CD14-positive monocyte (primary cell): Measurements from ENCODE around the gene SLC25A21. TPM values are rescaled to one million over a fixed set of nuclear protein-coding genes. Genes with fewer than 3 reads are reported as not detected.
"Not testable (repeated sequence)": the region's sequence is repeated elsewhere in the genome, so short reads cannot be mapped to it uniquely, and the experiment has no call there.

Experiments used
- DNase-seq, 3 donors: peaks; one replicate each; pipeline ENCODE4 v3.0.0-alpha.2; 2011 to 2022
- H2AFZ ChIP-seq: 2 replicates; pipeline ENCODE4 v1.6.0; 2012; ENCODE audit warnings: mild to moderate bottlenecking, low read depth, low read length, inconsistent platforms; ENCODE audit not compliant: insufficient read depth, poor library complexity, severe bottlenecking
- H3K27ac ChIP-seq, 2 donors: 1 replicate in 1 of 2; 2 replicates in 1 of 2; pipeline ENCODE4 v1.5.1; 2012 to 2013; ENCODE audit warnings: low read length in 2 of 2, control low read depth in 1 of 2, inconsistent platforms in 1 of 2, low read depth in 1 of 2, mild to moderate bottlenecking in 1 of 2
- H3K27me3 ChIP-seq, 2 donors: one replicate each; pipeline versions ENCODE4 v1.6.0 to v1.6.1; 2011 to 2013; ENCODE audit warnings: low read length in 2 of 2; ENCODE audit not compliant: control insufficient read depth in 2 of 2, insufficient read depth in 2 of 2
- H3K36me3 ChIP-seq, 2 donors: replicated peaks in 1 of 2; 1 replicate in 1 of 2; 2 replicates in 1 of 2; pipeline versions ENCODE4 v1.5.1 to v1.6.1; 2012 to 2013; ENCODE audit warnings: low read length in 2 of 2, control low read depth in 1 of 2, inconsistent platforms in 1 of 2, mild to moderate bottlenecking in 1 of 2; ENCODE audit not compliant: insufficient read depth in 2 of 2, control insufficient read depth in 1 of 2
- H3K4me1 ChIP-seq, 2 donors: 1 replicate in 1 of 2; 2 replicates in 1 of 2; pipeline versions ENCODE4 v1.5.1 to v1.6.1; 2012 to 2013; ENCODE audit warnings: low read length in 2 of 2, control low read depth in 1 of 2, inconsistent platforms in 1 of 2, mild to moderate bottlenecking in 1 of 2, moderate library complexity in 1 of 2; ENCODE audit not compliant: insufficient read depth in 2 of 2, control insufficient read depth in 1 of 2
- H3K4me2 ChIP-seq: replicated peaks from 2 replicates; pipeline ENCODE3; 2012; ENCODE audit warnings: low read length, moderate library complexity, mild to moderate bottlenecking; ENCODE audit not compliant: poor library complexity, severe bottlenecking; ENCODE audit errors: extremely low read depth
- H3K4me3 ChIP-seq, 3 experiments: fragments of 200-600 bp in 1 of 3; sonication (generic) in 1 of 3; replicated peaks in 1 of 3; 1 replicate in 2 of 3; 2 replicates in 1 of 3; pipeline ENCODE4 v1.5.1; 2011 to 2013; ENCODE audit warnings: low read length in 3 of 3, mild to moderate bottlenecking in 3 of 3, control low read depth in 2 of 3, low read depth in 2 of 3, inconsistent platforms in 1 of 3, moderate library complexity in 1 of 3
- H3K79me2 ChIP-seq: 2 replicates; pipeline ENCODE4 v1.6.0; 2012; ENCODE audit warnings: mild to moderate bottlenecking, control low read depth, inconsistent platforms, low read length, moderate library complexity; ENCODE audit not compliant: insufficient read depth
- H3K9ac ChIP-seq: 2 replicates; pipeline ENCODE4 v1.6.0; 2017; ENCODE audit warnings: low read length, mild to moderate bottlenecking; ENCODE audit not compliant: insufficient read depth, poor library complexity, severe bottlenecking
- H3K9me3 ChIP-seq, 2 donors: replicated peaks in 1 of 2; 1 replicate in 1 of 2; 2 replicates in 1 of 2; pipeline versions ENCODE4 v1.5.1 to v1.6.1; 2012 to 2013; ENCODE audit warnings: low read length in 2 of 2, control low read depth in 1 of 2; ENCODE audit not compliant: control insufficient read depth in 1 of 2, insufficient read depth in 1 of 2
- H4K20me1 ChIP-seq: 2 replicates; pipeline ENCODE4 v1.6.0; 2012; ENCODE audit warnings: mild to moderate bottlenecking, low read length, control low read depth, moderate library complexity; ENCODE audit not compliant: insufficient read depth
- H3K27ac Mint-ChIP-seq, 7 donors: one replicate each; pipeline ENCODE4 v1.8.0; 2020; ENCODE audit warnings: mild to moderate bottlenecking in 7 of 7, mixed read lengths in 7 of 7, moderate library complexity in 6 of 7, inconsistent platforms in 2 of 7
- H3K27me3 Mint-ChIP-seq, 3 donors: one replicate each; pipeline ENCODE4 v1.8.0; 2021 to 2022; ENCODE audit warnings: low read depth in 3 of 3, mild to moderate bottlenecking in 3 of 3, mixed read lengths in 3 of 3, moderate library complexity in 3 of 3, inconsistent platforms in 1 of 3
- H3K36me3 Mint-ChIP-seq, 2 donors: one replicate each; pipeline ENCODE4 v1.8.0; 2020; ENCODE audit warnings: mixed read lengths in 2 of 2, inconsistent platforms in 1 of 2, mild to moderate bottlenecking in 1 of 2
- H3K4me1 Mint-ChIP-seq: one replicate; pipeline ENCODE4 v1.8.0; 2020; ENCODE audit warnings: mild to moderate bottlenecking, mixed read lengths
- H3K4me3 Mint-ChIP-seq, 2 donors: one replicate each; pipeline ENCODE4 v1.8.0; 2020; ENCODE audit warnings: mild to moderate bottlenecking in 2 of 2, mixed read lengths in 2 of 2, moderate library complexity in 1 of 2
- H3K9me3 Mint-ChIP-seq, 7 donors: one replicate each; pipeline ENCODE4 v1.8.0; 2020 to 2022; ENCODE audit warnings: mixed read lengths in 7 of 7, mild to moderate bottlenecking in 6 of 7, moderate library complexity in 6 of 7, inconsistent platforms in 2 of 7
- WGBS: methylation state at CpG from one replicate; pipeline ENCODE4 v1.1.5; 2013; ENCODE audit warnings: missing lambda C conversion rate; ENCODE audit not compliant: insufficient coverage; 5-methylcytosine and 5-hydroxymethylcytosine counted together
- intact Hi-C, 2 donors: fragments of 100-400 bp; cut with micrococcal nuclease; formaldehyde crosslinking; loops; one replicate each; pipeline versions ENCODE4 v1.15.0 to v1.15.1; 2023
- polyA plus RNA-seq, 3 donors: library from polyadenylated mRNA; depleted of rRNA in 1 of 3; unstranded in 2 of 3; stranded (reverse) in 1 of 3; fragments of 300-500 nt in 2 of 3; fragments of >200 nt in 1 of 3; fragmentation: Illumina TruSeq in 2 of 3; gene quantifications; 1 replicate in 2 of 3; 2 replicates in 1 of 3; pipeline ENCODE4 v1.2.3, GENCODE V29; 2012 to 2021
- TF ChIP-seq, protein P1 (sequence below): fragments of 200-600 bp; IDR thresholded peaks from one replicate; pipeline ENCODE4 v1.8.0; 2022; ENCODE audit warnings: antibody characterized with exemption, mild to moderate bottlenecking

Gene SLC25A21
- polyA plus RNA-seq, 3 donors, result not detected

DNA sequence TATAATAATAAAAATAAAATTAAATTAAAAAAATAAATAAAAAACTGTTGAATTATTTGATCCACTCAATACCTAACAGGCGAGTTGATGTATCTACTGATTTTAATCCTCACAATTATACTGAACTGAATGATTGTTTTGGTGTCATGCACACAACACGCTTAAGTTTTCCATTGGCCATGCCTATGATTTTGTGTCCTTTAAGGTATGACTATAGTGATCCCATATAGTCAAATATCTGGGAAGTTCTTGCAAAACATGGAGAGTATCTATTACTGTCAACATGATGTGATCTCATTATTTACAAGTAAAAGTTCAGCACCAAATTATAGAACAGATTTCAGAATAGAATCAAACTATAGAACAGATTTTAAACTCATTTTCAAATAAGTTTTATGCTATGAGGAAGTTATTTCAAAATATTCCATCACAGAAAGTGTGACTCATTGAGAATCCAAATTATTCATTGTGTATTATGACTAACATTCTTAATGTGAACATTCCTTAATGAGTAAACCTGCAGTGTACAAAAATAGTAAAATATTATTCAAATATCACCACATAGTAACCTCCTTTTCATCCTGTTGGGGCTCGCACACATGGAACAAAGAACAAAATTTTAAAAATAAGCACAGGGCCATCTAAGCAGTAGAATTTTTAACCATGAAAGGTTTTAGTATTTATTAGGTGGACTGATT lies 190.4 kb downstream of the SLC25A21 start:
- Histone ChIP-seq H3K9me3 (no peaks in the 10 kb centered on the region), H3K27me3 (no peaks in the 10 kb centered on the region), H4K20me1 (no peaks in the 10 kb centered on the region), H3K4me1 (no peaks in the 10 kb centered on the region), H3K4me3 (no peak overlapping the region), H2AFZ (no peak overlapping the region), H3K36me3 (no peaks in the 10 kb centered on the region), H3K27ac (no peak overlapping the region), H3K9ac (no peak overlapping the region), H3K4me2 (no peak overlapping the region), H3K79me2 (no peaks in the 10 kb centered on the region)
- H3K4me1 Mint-ChIP-seq, result no peaks in the 10 kb centered on the region
- H3K36me3 Mint-ChIP-seq, result no peaks in the 10 kb centered on the region
- H3K27ac Mint-ChIP-seq, result no peak overlapping the region
- no peak for DNase-seq
- no peak overlapping the region for H3K4me3 Mint-ChIP-seq
- peaks cover 0 to 5% (median 3%) of the 10 kb centered on the region in 7 donors for H3K9me3 Mint-ChIP-seq
- no peaks in the 10 kb centered on the region for H3K27me3 Mint-ChIP-seq
- intact Hi-C loops, result no loop called here
- TF ChIP-seq, protein P1, sequence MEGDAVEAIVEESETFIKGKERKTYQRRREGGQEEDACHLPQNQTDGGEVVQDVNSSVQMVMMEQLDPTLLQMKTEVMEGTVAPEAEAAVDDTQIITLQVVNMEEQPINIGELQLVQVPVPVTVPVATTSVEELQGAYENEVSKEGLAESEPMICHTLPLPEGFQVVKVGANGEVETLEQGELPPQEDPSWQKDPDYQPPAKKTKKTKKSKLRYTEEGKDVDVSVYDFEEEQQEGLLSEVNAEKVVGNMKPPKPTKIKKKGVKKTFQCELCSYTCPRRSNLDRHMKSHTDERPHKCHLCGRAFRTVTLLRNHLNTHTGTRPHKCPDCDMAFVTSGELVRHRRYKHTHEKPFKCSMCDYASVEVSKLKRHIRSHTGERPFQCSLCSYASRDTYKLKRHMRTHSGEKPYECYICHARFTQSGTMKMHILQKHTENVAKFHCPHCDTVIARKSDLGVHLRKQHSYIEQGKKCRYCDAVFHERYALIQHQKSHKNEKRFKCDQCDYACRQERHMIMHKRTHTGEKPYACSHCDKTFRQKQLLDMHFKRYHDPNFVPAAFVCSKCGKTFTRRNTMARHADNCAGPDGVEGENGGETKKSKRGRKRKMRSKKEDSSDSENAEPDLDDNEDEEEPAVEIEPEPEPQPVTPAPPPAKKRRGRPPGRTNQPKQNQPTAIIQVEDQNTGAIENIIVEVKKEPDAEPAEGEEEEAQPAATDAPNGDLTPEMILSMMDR, result no peak
- WGBS, result no CpG with 5 or more reads among the region's 3 CpGs

DNA sequence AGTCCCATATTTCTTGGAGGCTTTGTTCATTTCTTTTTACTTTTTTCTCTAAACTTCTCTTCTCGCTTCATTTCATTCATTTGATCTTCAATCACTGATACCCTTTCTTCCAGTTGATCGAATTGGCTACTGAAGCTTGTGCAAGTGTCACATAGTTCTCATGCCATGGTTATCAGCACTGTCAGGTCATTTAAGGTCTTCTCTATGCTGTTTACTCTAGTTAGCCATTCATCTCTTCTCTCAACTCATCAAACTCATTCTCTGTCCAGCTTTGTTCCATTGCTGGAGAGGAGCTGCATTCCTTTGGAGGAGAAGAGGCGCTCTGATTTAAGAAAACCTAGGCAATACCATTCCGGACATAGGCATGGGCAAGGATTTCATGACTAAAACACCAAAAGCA lies 192.0 kb downstream of the SLC25A21 start:
- H3K27me3 ChIP-seq, H3K4me3 ChIP-seq, intact Hi-C loops, H3K4me1 Mint-ChIP-seq, H3K4me1 ChIP-seq, H3K9me3 ChIP-seq, H3K79me2 ChIP-seq, DNase-seq, H3K4me3 Mint-ChIP-seq, H3K36me3 Mint-ChIP-seq, H3K9me3 Mint-ChIP-seq, H3K9ac ChIP-seq, H2AFZ ChIP-seq, H3K27me3 Mint-ChIP-seq, H3K27ac Mint-ChIP-seq, H3K27ac ChIP-seq, H4K20me1 ChIP-seq, H3K4me2 ChIP-seq, H3K36me3 ChIP-seq: not testable (repeated sequence)
- WGBS, result 100% methylated on average over 1 of the region's 4 CpGs
